Measurements from ENCODE around the gene KDM1A. TPM values are rescaled to one million over a fixed set of nuclear protein-coding genes. Genes with fewer than 3 reads are reported as not detected.

The KDM1A gene
- total RNA-seq, 1 experiment from 2014 or later: 162 TPM

GRCh38 chr1:23019863-23020625 is 776 bp downstream of the KDM1A start:
- Histone ChIP-seq H3K27ac (ENCODE audit: low read depth, low read length) (peak overlapping the region; percentile 90), H3K4me1 (ENCODE audit: control insufficient read depth in 1 of 2, insufficient read depth in 2 of 2, low read length in 2 of 2) (peaks cover 7 to 28% of the 10 kb centered on the region in 2 experiments; a peak in 3 of 4 replicates), H4K20me1 (ENCODE audit: insufficient read depth) (peaks cover 23% of the 10 kb centered on the region; the same call in 1 of the 2 replicates), H3K4me2 (ENCODE audit: low read length) (peak overlapping the region; percentile 83), H2AFZ (ENCODE audit: low read depth, low read length, poor library complexity, severe bottlenecking) (no peak overlapping the region), H3K27me3 (ENCODE audit: insufficient read depth, low read length) (no peaks in the 10 kb centered on the region), H3K36me3 (ENCODE audit: control insufficient read depth in 1 of 2, insufficient read depth in 2 of 2, low read length in 2 of 2) (no peaks in the 10 kb centered on the region; a peak in 1 of 4 replicates), H3K9ac (ENCODE audit: low read length) (peak overlapping the region; percentile 96), H3K9me3 (ENCODE audit: control insufficient read depth in 1 of 2, insufficient read depth in 1 of 2, low read depth in 1 of 2, low read length in 2 of 2) (no peaks in the 10 kb centered on the region), H3K79me2 (ENCODE audit: insufficient read depth, low read length) (peaks cover 61% of the 10 kb centered on the region), H3K4me3 (replicated peaks in 1 of 2; ENCODE audit: low read depth in 1 of 2, low read length in 2 of 2) (peak overlapping the region; percentile 89 to 92), H3K9me2 (ENCODE audit: insufficient read depth) (no peaks in the 10 kb centered on the region)
- DNase-seq (ENCODE audit: low read depth, low spot score) (no peak), ATAC-seq (peak; percentile 12)
- BruUV-seq (replicated peaks): TSS peak; percentile 75
- POLR2A ChIA-PET: interaction anchor here (0.6 kb wide), 1 partner anchor 50 kb away, joined by 3 read pairs; no protein-coding TSS in a partner anchor
- CTCF ChIA-PET: no interaction called here
- intact Hi-C loops (cut with micrococcal nuclease): no loop called here
- TF ChIP-seq ZFX (IDR thresholded peaks at IDR 0.05) (peak; percentile 87), CBX3 (IDR thresholded peaks at IDR 0.05; ENCODE audit: low read depth) (no peak)
- RAD21 ChIA-PET (ENCODE audit: low non-redundant PET in 1 of 2, low total read pairs in 2 of 2, uncharacterized antibody in 2 of 2, unreplicated experiment in 2 of 2): no interaction called here

GRCh38 chr1:23020706-23021405 is 1.6 kb downstream of the KDM1A start:
- Histone ChIP-seq H4K20me1 (ENCODE audit: insufficient read depth) (peaks cover 23% of the 10 kb centered on the region; the same call in 1 of the 2 replicates), H2AFZ (ENCODE audit: low read depth, low read length, poor library complexity, severe bottlenecking) (no peak overlapping the region), H3K9me3 (ENCODE audit: control insufficient read depth in 1 of 2, insufficient read depth in 1 of 2, low read depth in 1 of 2, low read length in 2 of 2) (no peaks in the 10 kb centered on the region), H3K27me3 (ENCODE audit: insufficient read depth, low read length) (no peaks in the 10 kb centered on the region), H3K9ac (ENCODE audit: low read length) (peak overlapping the region; percentile 96), H3K4me3 (replicated peaks in 1 of 2; ENCODE audit: low read depth in 1 of 2, low read length in 2 of 2) (peak overlapping the region; percentile 89 to 92), H3K27ac (ENCODE audit: low read depth, low read length) (no peak overlapping the region), H3K36me3 (ENCODE audit: control insufficient read depth in 1 of 2, insufficient read depth in 2 of 2, low read length in 2 of 2) (no peaks in the 10 kb centered on the region; a peak in 1 of 4 replicates), H3K9me2 (ENCODE audit: insufficient read depth) (no peaks in the 10 kb centered on the region), H3K79me2 (ENCODE audit: insufficient read depth, low read length) (peaks cover 69% of the 10 kb centered on the region), H3K4me2 (ENCODE audit: low read length) (peak overlapping the region; percentile 83), H3K4me1 (ENCODE audit: control insufficient read depth in 1 of 2, insufficient read depth in 2 of 2, low read length in 2 of 2) (peaks cover 7 to 30% of the 10 kb centered on the region in 2 experiments; a peak in 3 of 4 replicates)
- no peak for TF ChIP-seq CEBPB (IDR thresholded peaks at IDR 0.05; ENCODE audit: low read depth)
- TF ChIP-seq CBX3 (IDR thresholded peaks at IDR 0.05; ENCODE audit: low read depth): peak; percentile 13; the same call in 1 of the 2 replicates
- TF ChIP-seq TCF7L2 (IDR thresholded peaks at IDR 0.05; ENCODE audit: borderline replicate concordance, extremely low read depth, insufficient read depth, insufficient read length): no peak
- POLR2A ChIA-PET: no interaction called here
- no peak for ATAC-seq
- BruUV-seq (replicated peaks): no TSS peak
- intact Hi-C loops (cut with micrococcal nuclease): no loop called here
- CTCF ChIA-PET: no interaction called here
- RAD21 ChIA-PET (ENCODE audit: low non-redundant PET in 1 of 2, low total read pairs in 2 of 2, uncharacterized antibody in 2 of 2, unreplicated experiment in 2 of 2): no interaction called here
- DNase-seq (ENCODE audit: low read depth, low spot score): no peak
